Activated naive CD8-positive, alpha-beta T cell (primary cell): ENCODE measurements around the gene JUNB.

Experiments used
- H3K27ac Mint-ChIP-seq: one replicate; pipeline ENCODE4 v1.8.0; 2021; ENCODE audit warnings: mixed read lengths
- H3K27me3 Mint-ChIP-seq: one replicate; pipeline ENCODE4 v1.8.0; 2021; ENCODE audit warnings: mixed read lengths
- H3K36me3 Mint-ChIP-seq: one replicate; pipeline ENCODE4 v1.8.0; 2021; ENCODE audit warnings: mixed read lengths
- H3K4me1 Mint-ChIP-seq: one replicate; pipeline ENCODE4 v1.8.0; 2021; ENCODE audit warnings: low read depth, mixed read lengths
- H3K4me3 Mint-ChIP-seq: one replicate; pipeline ENCODE4 v1.8.0; 2021; ENCODE audit warnings: mild to moderate bottlenecking, mixed read lengths
- H3K9me3 Mint-ChIP-seq: one replicate; pipeline ENCODE4 v1.8.0; 2021; ENCODE audit warnings: low read depth, mixed read lengths

JUNB gene

DNA sequence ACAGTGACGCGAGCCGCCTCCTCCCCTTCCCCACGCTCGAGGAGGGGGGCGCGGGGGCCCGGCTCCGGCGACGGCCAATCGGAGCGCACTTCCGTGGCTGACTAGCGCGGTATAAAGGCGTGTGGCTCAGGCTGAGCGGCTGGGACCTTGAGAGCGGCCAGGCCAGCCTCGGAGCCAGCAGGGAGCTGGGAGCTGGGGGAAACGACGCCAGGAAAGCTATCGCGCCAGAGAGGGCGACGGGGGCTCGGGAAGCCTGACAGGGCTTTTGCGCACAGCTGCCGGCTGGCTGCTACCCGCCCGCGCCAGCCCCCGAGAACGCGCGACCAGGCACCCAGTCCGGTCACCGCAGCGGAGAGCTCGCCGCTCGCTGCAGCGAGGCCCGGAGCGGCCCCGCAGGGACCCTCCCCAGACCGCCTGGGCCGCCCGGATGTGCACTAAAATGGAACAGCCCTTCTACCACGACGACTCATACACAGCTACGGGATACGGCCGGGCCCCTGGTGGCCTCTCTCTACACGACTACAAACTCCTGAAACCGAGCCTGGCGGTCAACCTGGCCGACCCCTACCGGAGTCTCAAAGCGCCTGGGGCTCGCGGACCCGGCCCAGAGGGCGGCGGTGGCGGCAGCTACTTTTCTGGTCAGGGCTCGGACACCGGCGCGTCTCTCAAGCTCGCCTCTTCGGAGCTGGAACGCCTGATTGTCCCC lies at the start of gene JUNB:
Gene JUNB (plus strand): TSS at position 142 of the 706 bp plus-strand sequence. CDS start 286 bp downstream, at position 428.
- H3K4me1 Mint-ChIP-seq = peaks cover 42% of the 10 kb centered on the region
- peak within 1 kb of the TSS; percentile 97 for H3K27ac Mint-ChIP-seq
- peak within 1 kb of the TSS; percentile 95 for H3K4me3 Mint-ChIP-seq
- H3K27me3 Mint-ChIP-seq = no peaks in the 10 kb centered on the region
- H3K36me3 Mint-ChIP-seq = no peaks in the 10 kb centered on the region
- no peaks in the 10 kb centered on the region for H3K9me3 Mint-ChIP-seq

DNA sequence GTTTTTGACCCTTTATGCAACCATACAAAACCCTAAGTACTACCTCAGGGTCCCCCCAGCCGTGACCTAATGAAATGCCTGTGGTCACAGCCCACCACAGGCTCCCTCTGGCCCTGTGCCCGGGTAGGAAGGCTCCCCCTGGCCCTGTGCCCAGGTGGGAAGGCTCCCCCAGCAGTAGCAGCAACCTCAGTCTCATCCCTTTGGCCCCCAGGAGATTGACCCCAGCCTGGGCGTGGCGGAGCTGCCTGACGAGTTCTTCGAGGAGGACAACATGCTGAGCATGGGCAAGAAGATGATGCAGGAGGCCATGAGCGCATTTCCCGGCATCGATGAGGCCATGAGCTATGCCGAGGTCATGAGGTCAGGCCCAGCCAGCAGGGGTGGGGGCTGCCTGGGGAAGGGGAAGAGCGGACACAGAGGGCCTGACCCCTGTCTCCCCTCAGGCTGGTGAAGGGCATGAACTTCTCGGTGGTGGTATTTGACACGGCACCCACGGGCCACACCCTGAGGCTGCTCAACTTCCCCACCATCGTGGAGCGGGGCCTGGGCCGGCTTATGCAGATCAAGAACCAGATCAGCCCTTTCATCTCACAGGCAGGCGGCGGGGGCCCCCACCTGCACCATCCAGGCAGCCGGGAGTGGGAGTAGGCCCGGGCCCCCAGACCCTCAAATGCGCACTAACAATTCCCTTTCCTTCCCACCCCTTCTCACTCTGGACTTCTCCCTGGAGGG lies 46.0 kb upstream of the JUNB start:
- H3K27me3 Mint-ChIP-seq = peaks cover 4% of the 10 kb centered on the region
- no peak overlapping the region for H3K27ac Mint-ChIP-seq
- H3K4me3 Mint-ChIP-seq = no peak overlapping the region
- H3K9me3 Mint-ChIP-seq = no peaks in the 10 kb centered on the region
- H3K36me3 Mint-ChIP-seq = peaks cover 12% of the 10 kb centered on the region
- H3K4me1 Mint-ChIP-seq = peaks cover 7% of the 10 kb centered on the region

DNA sequence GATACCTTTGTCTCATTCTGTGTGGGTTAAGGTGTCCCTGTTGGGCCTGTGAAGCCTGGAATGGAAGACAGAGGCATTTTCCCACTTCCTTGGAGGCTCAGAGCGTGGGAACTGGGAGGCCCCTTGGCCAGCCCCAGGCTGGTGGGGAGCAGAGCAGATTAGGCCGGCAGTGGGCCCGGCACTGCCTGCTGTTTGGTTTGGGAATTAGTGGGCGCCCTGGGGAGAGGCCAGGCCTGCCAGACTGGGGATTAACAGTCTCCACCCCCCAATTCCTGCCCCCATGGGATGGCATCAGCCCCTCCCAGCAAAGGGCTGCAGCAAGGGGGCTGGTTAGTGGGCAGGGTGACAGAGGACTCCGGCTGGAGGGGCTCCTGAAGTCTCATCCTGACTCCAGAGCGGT lies 42.8 kb upstream of the JUNB start:
- H3K27me3 Mint-ChIP-seq = peaks cover 11% of the 10 kb centered on the region
- peaks cover 4% of the 10 kb centered on the region for H3K4me1 Mint-ChIP-seq
- H3K36me3 Mint-ChIP-seq = peaks cover 12% of the 10 kb centered on the region
- no peak overlapping the region for H3K4me3 Mint-ChIP-seq
- H3K9me3 Mint-ChIP-seq = no peaks in the 10 kb centered on the region
- H3K27ac Mint-ChIP-seq = no peak overlapping the region

DNA sequence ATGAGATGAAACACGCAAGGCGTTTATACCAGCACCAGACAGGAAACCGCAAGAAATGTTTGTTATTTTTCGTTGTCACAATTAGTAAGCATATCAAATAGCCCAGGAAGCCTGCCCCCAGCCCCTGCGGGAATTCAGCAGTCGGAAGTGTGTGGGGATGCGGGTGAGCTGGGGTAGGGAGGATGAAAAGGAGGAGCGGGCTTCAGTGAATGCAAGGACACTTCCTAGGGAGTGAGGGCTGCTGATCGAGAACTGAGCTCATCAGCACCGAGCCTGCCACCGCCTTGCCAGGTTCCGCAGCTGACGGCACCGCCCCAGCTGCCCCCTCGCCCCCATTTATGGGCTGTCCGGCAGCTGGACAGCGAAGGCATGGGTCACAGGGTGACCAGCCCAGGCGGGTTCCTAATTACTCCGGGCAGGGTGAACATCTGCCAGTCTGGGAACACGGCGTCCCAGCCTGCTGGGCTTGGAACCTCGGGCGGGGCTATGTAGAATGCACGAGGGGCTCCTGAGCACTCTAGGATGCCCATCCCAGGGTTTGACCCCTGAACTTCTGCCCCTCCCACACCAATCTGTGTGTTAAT lies 41.3 kb upstream of the JUNB start:
- H3K27me3 Mint-ChIP-seq = peaks cover 11% of the 10 kb centered on the region

DNA sequence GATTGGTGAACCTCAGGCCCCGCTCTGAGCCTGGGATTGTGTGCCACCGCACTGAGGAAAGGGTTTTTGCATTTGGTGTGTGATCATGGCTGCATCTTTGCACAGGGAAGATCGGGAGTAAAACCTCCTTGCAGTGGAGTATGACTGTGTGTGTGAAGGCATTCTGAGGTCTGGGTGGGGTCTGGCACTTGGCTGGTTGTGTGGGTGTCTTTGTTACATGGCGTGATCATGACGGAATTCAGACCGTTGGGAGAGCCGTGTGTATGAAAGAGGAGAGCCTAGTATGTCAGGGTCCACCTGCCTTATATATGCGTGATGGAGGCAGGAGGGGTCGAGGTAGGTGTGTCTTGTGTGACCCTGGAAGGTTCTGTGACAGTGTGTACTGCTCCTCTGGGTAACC lies 40.4 kb upstream of the JUNB start:
- Mint-ChIP-seq H3K9me3 (no peaks in the 10 kb centered on the region), H3K4me1 (peaks cover 4% of the 10 kb centered on the region), H3K36me3 (peaks cover 12% of the 10 kb centered on the region), H3K4me3 (no peak overlapping the region), H3K27ac (no peak overlapping the region), H3K27me3 (peaks cover 11% of the 10 kb centered on the region)

More for the DNA sequence above, 41.3 kb upstream of the JUNB start:
- Mint-ChIP-seq H3K4me3 (no peak overlapping the region), H3K36me3 (peaks cover 12% of the 10 kb centered on the region), H3K27ac (no peak overlapping the region), H3K4me1 (peaks cover 4% of the 10 kb centered on the region), H3K9me3 (no peaks in the 10 kb centered on the region)

DNA sequence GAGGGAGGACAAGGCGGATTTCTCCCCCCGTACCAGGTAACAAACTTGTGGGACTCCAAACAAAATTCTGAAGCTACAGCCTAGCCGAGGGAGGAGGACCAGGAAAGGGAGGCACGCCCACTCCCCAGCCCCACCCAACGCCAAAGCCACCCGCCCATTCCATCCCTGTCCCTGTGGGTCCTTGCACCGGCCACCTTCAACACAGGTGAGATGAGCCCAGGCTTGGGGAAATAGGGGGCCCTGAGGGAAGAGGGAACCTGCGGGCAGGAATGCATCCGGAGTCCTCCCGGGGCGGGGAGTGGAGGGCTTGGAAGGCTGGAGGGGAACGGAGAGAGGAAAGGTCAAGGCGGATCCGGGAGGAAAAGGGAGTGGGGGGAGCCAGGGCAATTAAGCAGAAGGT lies 39.7 kb upstream of the JUNB start, which contains the start of gene BEST2:
Gene BEST2 (plus strand): TSS at position 157 of the 400 bp plus-strand sequence. CDS start 802 bp downstream, outside the sequence.
- peaks cover 12% of the 10 kb centered on the region for H3K36me3 Mint-ChIP-seq
- no peak within 1 kb of the TSS for H3K27ac Mint-ChIP-seq
- H3K4me3 Mint-ChIP-seq = no peak within 1 kb of the TSS
- H3K4me1 Mint-ChIP-seq = peaks cover 4% of the 10 kb centered on the region
- peaks cover 16% of the 10 kb centered on the region for H3K27me3 Mint-ChIP-seq
- H3K9me3 Mint-ChIP-seq = no peaks in the 10 kb centered on the region

DNA sequence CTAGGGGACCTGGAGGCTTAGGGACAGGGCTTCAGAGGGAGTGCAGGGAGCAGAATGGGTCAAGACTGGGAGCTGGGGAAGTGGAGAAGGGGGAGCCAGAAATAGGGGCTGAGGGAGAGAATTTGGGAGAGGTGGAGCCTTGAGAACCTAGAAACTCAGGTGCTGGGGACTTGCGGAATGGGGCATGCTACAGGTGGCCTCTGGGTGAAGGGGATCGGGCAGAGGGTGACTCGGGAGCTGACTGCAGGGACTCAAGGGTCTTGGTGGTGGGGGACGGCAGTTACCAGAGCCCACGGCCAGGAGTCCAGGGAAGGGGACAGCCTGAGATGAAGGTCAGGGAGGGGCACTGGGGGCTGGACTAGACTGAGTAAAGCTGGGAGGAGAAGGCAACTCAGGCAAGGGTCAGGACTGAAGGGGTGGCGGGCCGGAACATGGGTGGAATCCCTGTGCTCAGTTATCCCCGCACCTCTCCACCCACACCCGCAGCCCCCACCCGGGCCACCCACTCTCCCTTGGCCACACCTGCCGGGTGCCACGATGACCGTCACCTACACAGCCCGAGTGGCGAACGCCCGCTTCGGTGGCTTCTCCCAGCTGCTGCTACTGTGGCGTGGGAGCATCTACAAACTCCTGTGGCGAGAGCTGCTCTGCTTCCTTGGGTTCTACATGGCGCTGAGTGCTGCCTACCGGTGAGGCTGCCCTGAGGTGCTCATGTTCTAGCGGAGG lies 39.1 kb upstream of the JUNB start:
- Mint-ChIP-seq H3K4me1 (peaks cover 4% of the 10 kb centered on the region), H3K9me3 (no peaks in the 10 kb centered on the region), H3K4me3 (no peak overlapping the region), H3K27ac (no peak overlapping the region), H3K36me3 (peaks cover 10% of the 10 kb centered on the region), H3K27me3 (peaks cover 16% of the 10 kb centered on the region)

DNA sequence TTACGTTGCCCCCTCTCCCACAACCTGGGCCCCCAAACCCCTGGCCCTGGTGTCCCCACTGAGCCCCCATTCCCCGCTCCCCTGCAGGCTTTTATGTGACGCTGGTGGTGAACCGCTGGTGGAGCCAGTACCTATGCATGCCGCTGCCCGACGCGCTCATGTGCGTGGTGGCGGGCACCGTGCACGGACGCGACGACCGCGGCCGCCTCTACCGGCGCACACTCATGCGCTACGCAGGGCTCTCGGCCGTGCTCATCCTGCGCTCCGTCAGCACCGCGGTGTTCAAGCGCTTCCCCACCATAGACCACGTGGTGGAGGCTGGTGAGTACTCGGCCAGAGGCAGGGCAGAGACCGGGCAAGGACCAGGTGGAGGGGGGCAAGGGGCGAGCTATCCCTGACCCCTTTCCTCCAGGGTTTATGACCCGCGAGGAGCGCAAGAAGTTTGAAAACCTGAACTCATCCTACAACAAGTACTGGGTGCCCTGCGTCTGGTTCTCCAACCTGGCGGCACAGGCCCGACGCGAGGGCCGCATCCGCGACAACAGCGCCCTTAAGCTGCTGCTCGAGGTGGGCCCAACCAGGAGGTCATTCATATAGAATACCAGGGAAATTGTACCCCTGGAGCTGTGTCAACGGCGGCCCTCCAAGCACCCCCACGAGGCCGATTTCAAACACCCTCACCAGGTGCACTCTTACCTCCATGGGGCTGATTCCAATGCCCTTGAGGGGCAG lies 36.7 kb upstream of the JUNB start:
- Mint-ChIP-seq H3K27ac (no peak overlapping the region), H3K27me3 (peaks cover 15% of the 10 kb centered on the region)

DNA sequence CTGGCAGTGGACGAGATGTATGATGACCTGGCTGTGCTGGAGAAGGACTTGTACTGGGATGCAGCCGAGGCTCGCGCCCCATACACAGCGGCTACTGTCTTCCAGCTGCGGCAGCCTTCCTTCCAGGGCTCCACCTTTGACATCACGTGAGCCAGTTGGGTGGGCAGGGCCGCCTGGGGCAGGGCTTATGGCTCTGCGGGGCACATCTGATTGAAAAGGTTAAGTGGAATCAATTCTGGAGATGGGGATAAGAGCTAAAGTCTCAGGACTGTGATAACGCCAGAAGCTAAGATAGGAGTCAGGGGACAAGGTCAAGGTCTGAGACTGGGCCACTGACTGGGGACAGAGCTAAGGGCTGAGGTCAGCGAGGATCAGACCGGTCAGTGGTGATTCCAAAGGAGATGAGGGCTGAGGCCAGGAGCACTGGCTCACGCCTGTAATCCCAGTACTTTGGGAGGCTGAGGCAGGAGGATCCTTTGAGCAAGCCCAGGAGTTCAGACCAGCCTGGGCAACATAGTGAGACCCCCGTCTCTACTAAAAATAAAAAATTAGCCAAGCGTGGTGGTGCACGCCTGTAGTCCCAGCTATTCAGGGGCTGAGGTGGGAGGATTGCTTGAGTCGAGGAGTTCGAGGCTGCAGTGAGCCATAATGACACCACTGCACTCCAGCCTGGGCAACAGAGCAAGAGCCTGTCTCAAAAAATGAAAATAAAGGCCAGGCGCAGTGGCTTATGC lies 35.0 kb upstream of the JUNB start:
- H3K27ac Mint-ChIP-seq = no peak overlapping the region
- H3K4me1 Mint-ChIP-seq = peaks cover 2% of the 10 kb centered on the region
- peaks cover 5% of the 10 kb centered on the region for H3K27me3 Mint-ChIP-seq
- H3K9me3 Mint-ChIP-seq = no peaks in the 10 kb centered on the region
- H3K4me3 Mint-ChIP-seq = no peak overlapping the region
- no peaks in the 10 kb centered on the region for H3K36me3 Mint-ChIP-seq

More for the DNA sequence above, 36.7 kb upstream of the JUNB start:
- Mint-ChIP-seq H3K9me3 (no peaks in the 10 kb centered on the region), H3K36me3 (no peaks in the 10 kb centered on the region), H3K4me1 (peaks cover 5% of the 10 kb centered on the region), H3K4me3 (no peak overlapping the region)

DNA sequence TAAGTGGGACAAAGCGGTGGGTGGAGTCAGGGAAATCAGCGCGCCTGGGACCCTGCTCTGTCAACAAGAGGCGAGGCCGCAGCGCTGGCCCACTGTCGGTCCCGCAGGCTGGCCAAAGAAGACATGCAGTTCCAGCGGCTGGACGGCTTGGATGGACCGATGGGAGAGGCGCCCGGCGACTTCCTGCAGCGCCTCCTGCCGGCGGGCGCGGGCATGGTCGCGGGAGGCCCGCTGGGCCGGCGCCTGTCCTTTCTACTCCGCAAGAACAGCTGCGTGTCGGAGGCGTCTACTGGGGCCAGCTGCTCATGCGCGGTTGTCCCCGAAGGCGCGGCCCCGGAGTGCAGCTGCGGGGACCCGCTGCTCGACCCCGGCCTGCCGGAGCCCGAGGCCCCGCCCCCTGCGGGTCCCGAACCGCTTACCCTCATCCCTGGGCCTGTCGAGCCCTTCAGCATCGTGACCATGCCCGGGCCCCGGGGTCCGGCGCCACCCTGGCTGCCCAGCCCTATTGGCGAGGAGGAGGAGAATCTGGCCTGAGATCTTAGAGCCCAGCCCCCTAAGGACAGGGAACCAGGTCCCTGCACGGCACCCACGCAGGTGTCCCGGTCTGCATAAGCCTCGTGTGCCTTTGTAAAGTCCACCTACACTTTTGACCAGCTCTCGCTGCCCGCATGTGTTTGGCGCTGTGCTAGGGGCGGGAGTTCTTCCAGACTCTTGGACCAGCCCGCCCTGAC lies 33.6 kb upstream of the JUNB start:
- Mint-ChIP-seq H3K36me3 (no peaks in the 10 kb centered on the region), H3K27me3 (peaks cover 5% of the 10 kb centered on the region), H3K4me1 (peaks cover 2% of the 10 kb centered on the region), H3K27ac (no peak overlapping the region), H3K4me3 (peak overlapping the region; percentile 23), H3K9me3 (no peaks in the 10 kb centered on the region)

DNA sequence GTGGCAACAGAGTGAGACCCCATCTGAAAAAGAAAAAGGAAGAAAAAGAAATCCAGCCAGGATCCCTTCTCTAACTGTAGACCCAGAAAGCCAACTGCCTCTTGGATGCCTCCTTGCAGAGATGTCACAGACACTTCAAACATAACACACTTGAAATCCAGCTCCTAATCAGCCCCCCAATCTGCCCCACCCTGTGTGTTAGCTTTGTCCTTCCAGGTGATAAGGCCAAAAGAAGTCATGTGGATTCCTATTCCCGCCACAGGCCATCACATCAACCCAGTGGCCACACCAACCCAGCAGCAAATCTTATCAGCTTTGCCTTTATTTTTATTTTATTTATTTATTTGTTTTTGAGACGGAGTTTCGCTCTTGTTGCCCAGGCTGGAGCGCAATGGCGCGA lies 31.6 kb upstream of the JUNB start:
- Mint-ChIP-seq H3K4me1 (peaks cover 2% of the 10 kb centered on the region), H3K4me3 (no peak overlapping the region), H3K27ac (no peak overlapping the region), H3K27me3 (peaks cover 5% of the 10 kb centered on the region), H3K36me3 (no peaks in the 10 kb centered on the region), H3K9me3 (no peaks in the 10 kb centered on the region)

DNA sequence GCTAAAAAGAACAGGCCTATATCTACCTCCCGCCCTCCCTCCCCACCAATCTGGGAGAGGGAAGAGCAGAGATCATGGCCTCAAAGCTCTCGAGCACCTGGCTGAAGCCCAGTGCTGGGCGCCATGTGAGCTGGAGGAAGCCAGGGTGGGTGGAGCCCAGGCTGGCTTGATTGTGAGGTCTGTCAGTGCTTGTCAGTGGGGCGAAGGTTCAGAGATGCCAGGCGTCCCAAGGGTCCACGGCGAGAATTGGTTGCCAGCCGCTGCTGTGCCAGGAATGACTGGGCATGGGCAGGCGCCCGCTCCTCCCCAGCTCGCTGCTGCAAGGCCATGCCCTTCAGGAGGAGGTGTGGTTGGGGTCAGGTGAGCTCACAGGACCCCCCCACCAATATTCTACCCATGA lies 28.2 kb upstream of the JUNB start:
- Mint-ChIP-seq H3K4me1 (no peaks in the 10 kb centered on the region), H3K4me3 (no peak overlapping the region), H3K27me3 (no peaks in the 10 kb centered on the region), H3K9me3 (no peaks in the 10 kb centered on the region), H3K36me3 (no peaks in the 10 kb centered on the region), H3K27ac (no peak overlapping the region)

DNA sequence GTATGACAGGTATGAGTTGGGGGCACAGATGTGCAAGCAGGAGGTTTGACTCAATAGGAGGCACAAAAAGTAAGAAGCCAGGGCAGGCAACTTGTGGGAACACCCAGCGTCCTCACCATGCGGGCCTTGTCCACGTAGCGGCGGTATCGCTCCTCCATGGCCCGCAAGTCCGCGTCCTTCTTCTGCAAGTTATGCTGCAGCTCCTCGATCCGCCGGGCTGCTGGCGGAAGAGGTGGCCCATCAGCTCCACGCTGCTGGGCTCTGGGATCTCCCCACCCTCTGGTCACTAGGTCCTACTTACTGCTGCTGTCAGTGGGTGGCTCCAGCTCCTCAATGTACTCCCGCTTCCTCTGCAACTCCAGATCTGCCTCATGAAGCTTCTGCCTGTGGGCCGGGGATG lies 26.6 kb upstream of the JUNB start:
- Mint-ChIP-seq H3K27me3 (no peaks in the 10 kb centered on the region), H3K9me3 (no peaks in the 10 kb centered on the region), H3K36me3 (no peaks in the 10 kb centered on the region), H3K4me3 (no peak overlapping the region), H3K4me1 (no peaks in the 10 kb centered on the region), H3K27ac (no peak overlapping the region)
